Transverse colon (tissue), 4 donors: ENCODE data around the gene KRT78.

Experiments used
- EP300 ChIP-seq: sonication (generic); formaldehyde crosslinking; IDR thresholded peaks from one replicate; pipeline ENCODE4 v1.6.1; 2017; ENCODE audit warnings: antibody characterized with exemption, low read depth
- POLR2AphosphoS5 ChIP-seq, 3 donors: sonication (generic); formaldehyde crosslinking; IDR thresholded peaks; one replicate each; pipeline ENCODE4 v1.6.1; 2016; ENCODE audit warnings: antibody characterized with exemption in 3 of 3
- TF ChIP-seq, protein P1 (sequence below), 5 experiments: fragments of 200-600 bp in 3 of 5; fragments of 450-650 bp in 2 of 5; sonication (generic) in 3 of 5; IDR thresholded peaks; 1 replicate in 2 of 5; 2 replicates in 3 of 5; pipeline ENCODE4 v1.5.1; 2016 to 2017; ENCODE audit warnings: antibody characterized with exemption in 5 of 5, inconsistent platforms in 3 of 5, mild to moderate bottlenecking in 2 of 5, moderate library complexity in 1 of 5

DNA sequence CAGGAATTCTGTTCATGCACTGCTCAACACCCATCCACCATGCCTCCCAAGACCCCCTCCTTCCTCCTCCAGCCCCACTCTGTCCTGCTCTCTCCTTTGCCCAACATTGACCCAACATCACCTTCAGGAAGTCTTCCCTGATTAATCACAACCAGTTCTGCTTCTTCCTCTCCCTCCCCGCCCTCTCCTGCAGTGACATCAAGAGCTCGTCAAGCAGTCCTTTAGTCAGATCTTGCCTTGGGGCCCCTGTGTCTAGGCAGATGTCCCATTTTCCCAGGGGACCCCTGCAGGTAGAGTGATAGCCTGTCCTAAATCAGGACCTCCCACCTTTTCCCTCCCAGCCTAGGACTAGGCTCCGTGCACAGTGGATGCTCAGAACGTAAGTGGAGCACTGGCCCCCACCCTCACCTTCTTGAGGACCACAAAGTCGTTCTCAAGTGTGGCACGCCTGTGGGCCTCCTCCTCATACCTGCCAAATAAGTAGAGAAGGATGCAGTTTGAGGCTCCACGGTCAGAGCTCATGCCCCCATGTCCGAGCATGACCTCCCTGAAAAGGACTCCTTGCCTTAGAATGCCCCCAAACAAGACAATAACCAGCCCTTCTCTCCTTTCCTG, 2.3 kb downstream of the KRT78 start:
- TF ChIP-seq, protein P1, sequence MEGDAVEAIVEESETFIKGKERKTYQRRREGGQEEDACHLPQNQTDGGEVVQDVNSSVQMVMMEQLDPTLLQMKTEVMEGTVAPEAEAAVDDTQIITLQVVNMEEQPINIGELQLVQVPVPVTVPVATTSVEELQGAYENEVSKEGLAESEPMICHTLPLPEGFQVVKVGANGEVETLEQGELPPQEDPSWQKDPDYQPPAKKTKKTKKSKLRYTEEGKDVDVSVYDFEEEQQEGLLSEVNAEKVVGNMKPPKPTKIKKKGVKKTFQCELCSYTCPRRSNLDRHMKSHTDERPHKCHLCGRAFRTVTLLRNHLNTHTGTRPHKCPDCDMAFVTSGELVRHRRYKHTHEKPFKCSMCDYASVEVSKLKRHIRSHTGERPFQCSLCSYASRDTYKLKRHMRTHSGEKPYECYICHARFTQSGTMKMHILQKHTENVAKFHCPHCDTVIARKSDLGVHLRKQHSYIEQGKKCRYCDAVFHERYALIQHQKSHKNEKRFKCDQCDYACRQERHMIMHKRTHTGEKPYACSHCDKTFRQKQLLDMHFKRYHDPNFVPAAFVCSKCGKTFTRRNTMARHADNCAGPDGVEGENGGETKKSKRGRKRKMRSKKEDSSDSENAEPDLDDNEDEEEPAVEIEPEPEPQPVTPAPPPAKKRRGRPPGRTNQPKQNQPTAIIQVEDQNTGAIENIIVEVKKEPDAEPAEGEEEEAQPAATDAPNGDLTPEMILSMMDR (IDR thresholded peaks at IDR 0.05): no peak
- no peak for TF ChIP-seq EP300
- TF ChIP-seq POLR2AphosphoS5 (IDR thresholded peaks at IDR 0.05): no peak
